ENCODE data around the gene MBD3L2. TPM values are rescaled to one million over a fixed set of nuclear protein-coding genes. Genes with fewer than 3 reads are reported as not detected.

MBD3L2 gene
- total and polyA plus RNA-seq, 3 donors from 2014 or later: not detected

DNA sequence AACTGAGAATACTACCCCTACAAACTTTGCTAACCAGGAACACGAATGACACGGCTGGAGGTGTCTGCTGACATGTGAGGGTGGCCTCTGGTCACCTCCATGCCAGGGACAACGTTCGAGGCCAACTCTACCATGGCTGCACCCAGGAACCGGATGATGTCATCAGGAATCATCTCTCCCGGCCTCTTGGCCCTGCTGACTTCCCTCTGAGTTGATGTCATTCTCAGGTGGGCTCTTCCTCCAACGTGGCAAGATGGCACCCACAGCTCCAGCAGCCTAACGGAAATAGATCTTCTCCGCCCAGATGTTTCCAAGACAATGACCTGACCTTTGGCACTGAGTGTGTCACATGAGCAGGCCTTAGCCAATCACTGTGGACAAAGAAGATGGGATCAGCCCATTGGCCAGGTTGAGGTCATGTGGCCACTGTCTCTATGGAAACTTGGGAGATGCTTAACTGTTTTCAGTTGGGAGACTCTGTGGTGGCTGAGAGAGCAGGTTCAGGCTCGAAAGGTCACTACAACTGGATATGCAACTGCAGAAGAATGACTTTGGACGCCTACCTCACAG, 42.9 kb upstream of the MBD3L2 start:
- Histone ChIP-seq H3K36me3 (ENCODE audit: low read depth, missing control alignments) (no peaks in the 10 kb centered on the region), H3K27me3 (no peaks in the 10 kb centered on the region), H3K27ac (no peak overlapping the region), H3K4me1 (no peaks in the 10 kb centered on the region), H3K4me3 (peak overlapping the region; percentile 4 to 49), H3K9me3 (no peaks in the 10 kb centered on the region)
- TF ChIP-seq POLR2A (IDR thresholded peaks at IDR 0.05) (no peak), CTCF (IDR thresholded peaks at IDR 0.05) (no peak)
- peak; percentile 84 for DNase-seq
- intact Hi-C loops (cut with DNase I; ENCODE audit: low total_unique reads): no loop called here
- 39 to 69% methylated on average over 11 of the region's 11 CpGs for WGBS, 2 donors

DNA sequence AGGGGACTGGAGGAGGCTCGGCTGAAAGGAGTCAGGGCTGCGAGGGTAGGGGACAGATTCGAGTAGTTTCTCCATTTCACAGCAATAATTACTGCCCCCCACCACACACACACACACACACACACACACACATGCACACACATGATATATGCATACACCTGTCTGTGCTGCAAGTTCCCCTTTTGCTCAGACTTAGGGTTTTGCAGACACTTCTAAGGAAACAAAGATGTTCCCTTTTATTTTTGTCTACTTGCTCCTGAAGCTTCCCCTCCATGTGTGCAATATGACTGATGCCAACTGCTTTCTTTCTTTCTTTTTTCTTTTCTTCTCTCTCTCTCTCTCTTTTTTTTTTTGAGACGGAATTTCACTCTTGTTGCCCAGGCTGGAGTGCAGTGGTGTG, 41.3 kb upstream of the MBD3L2 start:
- 42 to 61% methylated on average over 4 of the region's 4 CpGs for WGBS, 2 donors
- intact Hi-C loops (cut with DNase I; ENCODE audit: low total_unique reads): no loop called here
- DNase-seq: no peak
- TF ChIP-seq CTCF (IDR thresholded peaks at IDR 0.05) (no peak), POLR2A (IDR thresholded peaks at IDR 0.05) (no peak)
- no peaks in the 10 kb centered on the region for H3K4me1 ChIP-seq
- no peaks in the 10 kb centered on the region for H3K36me3 ChIP-seq (ENCODE audit: low read depth, missing control alignments)
- no peak overlapping the region for H3K4me3 ChIP-seq
- H3K27me3 ChIP-seq: no peaks in the 10 kb centered on the region
- H3K9me3 ChIP-seq: no peaks in the 10 kb centered on the region
- H3K27ac ChIP-seq: no peak overlapping the region

GRCh38 chr19:7010722-7011593, 38.2 kb upstream of the MBD3L2 start:
- intact Hi-C loops (cut with DNase I; ENCODE audit: low total_unique reads): no loop called here
- H3K27me3 ChIP-seq: no peaks in the 10 kb centered on the region

DNA sequence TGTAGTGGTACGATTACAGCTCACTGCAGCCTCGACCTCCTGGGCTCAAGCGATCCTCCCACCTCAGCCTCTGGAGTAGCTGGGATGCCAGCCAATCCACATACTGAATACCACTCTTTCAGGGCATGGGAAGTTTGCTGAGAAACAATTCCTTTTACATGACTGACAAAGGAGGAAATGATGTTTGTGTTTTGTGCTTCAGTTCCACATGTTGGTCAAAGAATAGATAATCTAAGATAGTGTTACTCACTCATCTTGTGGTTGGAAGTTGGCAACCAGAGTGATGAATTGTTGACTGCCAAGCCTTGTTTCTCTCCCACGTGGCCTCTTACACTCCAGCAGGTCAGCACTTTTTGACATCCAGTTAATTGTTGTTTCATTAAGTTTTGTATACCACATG, 35.4 kb upstream of the MBD3L2 start:
- 68 to 73% methylated on average over 4 of the region's 4 CpGs for WGBS, 2 donors
- Histone ChIP-seq H3K9me3 (no peaks in the 10 kb centered on the region), H3K27ac (no peak overlapping the region), H3K27me3 (no peaks in the 10 kb centered on the region), H3K4me3 (no peak overlapping the region), H3K4me1 (no peaks in the 10 kb centered on the region), H3K36me3 (ENCODE audit: low read depth, missing control alignments) (no peaks in the 10 kb centered on the region)
- intact Hi-C loops (cut with DNase I; ENCODE audit: low total_unique reads): no loop called here
- TF ChIP-seq POLR2A (IDR thresholded peaks at IDR 0.05) (no peak), CTCF (IDR thresholded peaks at IDR 0.05) (no peak)
- no peak for DNase-seq

More at GRCh38 chr19:7010722-7011593, 38.2 kb upstream of the MBD3L2 start:
- WGBS, 2 donors: 62 to 71% methylated on average over 11 to 12 of the region's 12 CpGs
- Histone ChIP-seq H3K4me1 (no peaks in the 10 kb centered on the region), H3K4me3 (peak overlapping the region in 1 of 2 donors; percentile 31), H3K27ac (no peak overlapping the region), H3K9me3 (no peaks in the 10 kb centered on the region), H3K36me3 (ENCODE audit: low read depth, missing control alignments) (no peaks in the 10 kb centered on the region)
- DNase-seq: peak; percentile 81
- no peak for TF ChIP-seq CTCF (IDR thresholded peaks at IDR 0.05)
- TF ChIP-seq POLR2A (IDR thresholded peaks at IDR 0.05): no peak
